ENCODE data around the gene APBA2.

- TF ChIP-seq, protein P1, sequence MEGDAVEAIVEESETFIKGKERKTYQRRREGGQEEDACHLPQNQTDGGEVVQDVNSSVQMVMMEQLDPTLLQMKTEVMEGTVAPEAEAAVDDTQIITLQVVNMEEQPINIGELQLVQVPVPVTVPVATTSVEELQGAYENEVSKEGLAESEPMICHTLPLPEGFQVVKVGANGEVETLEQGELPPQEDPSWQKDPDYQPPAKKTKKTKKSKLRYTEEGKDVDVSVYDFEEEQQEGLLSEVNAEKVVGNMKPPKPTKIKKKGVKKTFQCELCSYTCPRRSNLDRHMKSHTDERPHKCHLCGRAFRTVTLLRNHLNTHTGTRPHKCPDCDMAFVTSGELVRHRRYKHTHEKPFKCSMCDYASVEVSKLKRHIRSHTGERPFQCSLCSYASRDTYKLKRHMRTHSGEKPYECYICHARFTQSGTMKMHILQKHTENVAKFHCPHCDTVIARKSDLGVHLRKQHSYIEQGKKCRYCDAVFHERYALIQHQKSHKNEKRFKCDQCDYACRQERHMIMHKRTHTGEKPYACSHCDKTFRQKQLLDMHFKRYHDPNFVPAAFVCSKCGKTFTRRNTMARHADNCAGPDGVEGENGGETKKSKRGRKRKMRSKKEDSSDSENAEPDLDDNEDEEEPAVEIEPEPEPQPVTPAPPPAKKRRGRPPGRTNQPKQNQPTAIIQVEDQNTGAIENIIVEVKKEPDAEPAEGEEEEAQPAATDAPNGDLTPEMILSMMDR (conservative IDR thresholded peaks at IDR 0.05; ENCODE audit: low read length) = no peak
- no peak for TF ChIP-seq EZH2phosphoT487 (IDR thresholded peaks at IDR 0.05; ENCODE audit: borderline replicate concordance)
Observed at GRCh38 chr15:29128671-29129070, 242.9 kb downstream of the APBA2 start.
